HG02970 (cell line): ENCODE data around the gene HSPA4L.

Experiments
- ATAC-seq: cut with Tn5 transposase; IDR thresholded peaks from one replicate; pipeline ENCODE4 v1.9.1; 2021; ENCODE audit warnings: mild to moderate bottlenecking, moderate library complexity, moderate number of reproducible peaks; ENCODE audit not compliant: unreplicated experiment, low FRiP score

Gene HSPA4L

DNA sequence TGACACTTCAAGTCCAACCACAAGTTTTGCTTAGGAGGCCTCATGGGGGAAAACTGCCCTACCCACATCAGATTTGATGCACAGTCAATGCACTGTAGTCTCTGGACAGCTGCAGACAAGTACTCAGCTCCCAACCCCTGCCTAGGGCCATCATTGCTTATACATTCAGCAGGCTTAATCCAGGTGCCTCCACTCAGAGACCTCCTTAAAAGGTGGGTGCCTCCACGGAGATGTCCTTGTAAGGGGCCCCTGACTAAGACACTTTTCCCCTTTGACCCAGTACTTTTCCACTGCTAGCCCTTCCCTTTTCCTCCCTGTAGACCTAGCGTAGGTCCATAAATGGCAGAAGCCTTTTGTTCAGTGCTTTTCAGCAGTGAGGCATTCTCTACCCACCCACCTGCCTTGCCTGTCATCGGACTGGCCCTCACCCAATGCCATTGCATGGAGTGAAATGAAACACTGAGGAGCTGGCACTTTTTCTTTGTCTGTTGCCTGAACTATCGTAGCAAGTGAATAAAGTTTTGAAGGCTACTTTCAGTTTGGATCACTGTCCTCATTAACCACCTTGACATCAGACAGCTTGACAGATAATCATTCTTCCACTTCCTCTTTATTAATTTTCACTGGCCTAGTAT, 74.8 kb downstream of the HSPA4L start:
- peak; percentile 58 for ATAC-seq

DNA sequence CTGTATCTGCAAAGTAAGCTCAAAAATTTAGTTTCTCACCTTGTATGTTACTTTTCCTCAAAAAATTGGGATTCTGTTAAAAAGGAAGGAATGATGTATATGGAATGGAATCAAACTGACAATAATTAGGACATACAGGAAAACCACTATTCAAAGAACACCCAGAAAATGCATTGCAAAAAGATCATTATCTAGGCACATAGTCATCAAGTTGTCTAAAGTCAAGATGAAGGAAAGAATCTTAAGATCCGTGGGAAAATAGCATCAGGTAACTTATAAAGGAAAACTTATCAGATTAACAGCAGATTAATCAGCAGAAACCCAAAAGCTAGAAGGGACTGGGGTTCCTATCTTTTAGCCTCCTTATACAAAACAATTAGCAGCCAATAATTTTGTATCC, 75.5 kb downstream of the HSPA4L start:
- ATAC-seq = no peak

DNA sequence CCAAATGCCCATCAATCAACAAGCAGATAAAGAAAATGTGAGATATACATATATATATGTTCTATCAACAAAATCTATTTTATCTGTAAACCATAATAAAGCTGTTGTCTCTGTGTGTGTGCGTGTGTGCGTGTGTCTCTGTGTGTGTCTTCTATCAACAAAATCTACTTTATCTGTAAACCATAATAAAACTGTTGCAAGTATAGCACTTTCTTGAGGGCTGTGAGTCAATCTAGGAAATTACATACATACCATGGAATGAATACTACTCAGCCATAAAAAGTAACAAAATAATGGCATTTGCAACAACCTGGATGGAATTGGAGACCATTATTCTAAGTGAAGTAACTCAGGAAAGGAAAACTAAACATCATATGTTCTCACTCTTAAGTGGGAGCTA, 86.1 kb downstream of the HSPA4L start:
- no peak for ATAC-seq

DNA sequence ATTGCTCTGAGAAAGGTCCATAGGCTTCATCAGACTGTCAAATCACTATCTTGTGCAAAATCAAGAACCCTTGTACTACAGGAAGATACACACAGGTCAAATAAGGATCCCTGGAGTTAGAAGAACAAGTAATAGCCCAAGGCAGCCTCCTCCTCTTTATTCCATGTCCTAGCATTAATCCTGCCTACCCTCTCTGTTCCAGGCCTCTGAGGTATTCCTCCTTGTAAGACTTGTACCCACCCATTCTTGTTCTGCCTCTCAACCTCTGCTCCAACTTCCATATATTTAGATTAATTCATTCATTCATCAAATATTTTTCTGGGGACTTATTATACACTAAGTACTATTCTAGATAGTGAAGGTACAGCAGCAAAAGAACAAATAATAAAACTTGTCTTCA, 88.2 kb downstream of the HSPA4L start:
- ATAC-seq = no peak

DNA sequence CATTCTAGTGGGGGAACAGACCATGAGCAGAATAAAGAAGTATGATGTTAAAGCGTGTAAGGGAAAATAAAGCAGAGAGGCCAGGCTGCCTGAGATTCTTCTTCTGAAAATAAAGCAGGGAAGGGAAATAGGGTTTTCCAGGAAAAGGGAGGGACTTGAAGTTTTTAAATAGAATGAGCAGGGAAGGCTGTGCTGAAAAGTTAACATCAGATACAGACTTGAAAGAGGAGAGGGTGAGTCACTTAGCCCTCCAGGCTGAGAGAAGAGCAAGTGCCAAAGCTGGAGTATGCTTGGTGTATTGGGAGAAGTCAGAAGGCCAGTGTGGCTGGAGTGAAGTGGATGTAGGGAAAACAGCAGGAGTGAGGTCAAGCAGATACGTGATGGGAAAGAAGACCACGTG, 88.6 kb downstream of the HSPA4L start:
- ATAC-seq = no peak

DNA sequence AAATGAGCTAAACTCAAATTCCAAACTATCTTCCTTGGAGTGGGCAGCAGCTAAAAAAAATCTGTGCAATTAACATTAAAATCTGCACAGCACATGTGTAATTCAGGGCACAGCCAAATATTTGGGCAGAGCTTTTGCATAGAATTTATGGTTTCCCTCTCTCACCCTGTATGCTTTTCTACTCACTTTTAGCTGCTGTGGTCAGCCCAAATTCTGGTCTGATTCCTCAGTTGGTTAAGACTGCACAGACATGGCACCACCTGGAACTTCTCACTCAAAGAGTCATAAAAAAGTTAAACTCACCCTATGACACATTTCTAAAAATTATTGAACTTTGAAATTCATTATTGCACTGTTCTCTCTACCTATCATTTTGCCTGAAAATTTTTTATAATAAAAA, 93.7 kb downstream of the HSPA4L start:
- ATAC-seq = no peak

DNA sequence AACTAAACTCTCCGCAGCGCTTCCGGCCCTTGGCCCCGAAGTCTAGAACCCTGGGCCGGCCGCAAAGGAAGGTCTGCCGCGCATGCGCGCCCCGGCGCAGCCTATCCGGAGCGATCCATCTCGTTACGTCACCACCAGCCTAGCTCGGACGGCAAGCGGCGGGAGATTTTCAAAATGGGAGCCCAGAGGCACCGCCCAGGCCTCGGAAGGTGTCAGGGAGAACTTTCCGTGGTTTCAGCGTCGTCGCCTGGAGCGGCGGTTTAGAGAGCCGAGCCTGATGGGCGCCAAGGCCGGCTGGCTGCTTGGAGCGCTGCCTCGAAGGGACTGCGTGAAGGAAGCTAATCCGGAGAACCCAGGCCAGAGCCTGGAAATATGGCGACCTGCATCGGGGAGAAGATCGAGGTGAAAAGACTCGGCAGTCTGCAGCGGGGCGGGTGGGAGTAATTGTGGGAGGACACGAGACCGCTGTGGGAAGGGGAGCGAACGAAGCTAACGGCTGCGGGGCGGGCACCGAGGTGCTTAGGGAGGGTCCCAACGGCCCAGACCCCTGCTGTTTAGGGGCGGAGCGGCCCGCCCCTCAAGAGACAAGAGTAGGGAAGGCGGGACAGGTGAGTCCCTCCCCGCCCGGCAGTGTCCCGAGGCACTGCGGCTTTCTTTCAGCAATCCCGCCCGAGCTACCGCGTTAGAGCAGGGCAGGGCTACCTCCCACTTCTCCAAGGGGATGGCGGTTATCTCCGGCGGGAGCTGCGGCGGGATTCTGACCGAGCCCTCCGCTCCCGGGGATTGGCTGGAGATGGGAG, 98.8 kb downstream of the HSPA4L start, which contains the start of gene PLK4:
TSS of gene PLK4 (plus strand) at position 131 of the 800 bp plus-strand sequence. CDS start at position 373, 242 bp downstream.
- ATAC-seq = peak; percentile 98

DNA sequence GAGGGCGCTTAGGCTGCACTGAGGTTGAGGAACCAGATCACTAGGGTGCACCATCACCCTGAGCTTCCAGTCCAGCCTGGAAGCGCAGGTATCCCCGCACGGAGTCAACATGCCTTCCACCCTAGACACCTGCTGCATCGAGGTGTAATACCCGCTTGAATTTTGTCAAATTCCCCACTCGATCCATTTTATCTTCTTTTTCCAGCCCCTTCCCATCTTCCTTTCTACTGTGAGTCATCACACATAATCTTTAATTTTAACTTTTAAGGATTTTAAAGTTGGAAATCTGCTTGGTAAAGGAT, 99.4 kb downstream of the HSPA4L start:
- no peak for ATAC-seq

DNA sequence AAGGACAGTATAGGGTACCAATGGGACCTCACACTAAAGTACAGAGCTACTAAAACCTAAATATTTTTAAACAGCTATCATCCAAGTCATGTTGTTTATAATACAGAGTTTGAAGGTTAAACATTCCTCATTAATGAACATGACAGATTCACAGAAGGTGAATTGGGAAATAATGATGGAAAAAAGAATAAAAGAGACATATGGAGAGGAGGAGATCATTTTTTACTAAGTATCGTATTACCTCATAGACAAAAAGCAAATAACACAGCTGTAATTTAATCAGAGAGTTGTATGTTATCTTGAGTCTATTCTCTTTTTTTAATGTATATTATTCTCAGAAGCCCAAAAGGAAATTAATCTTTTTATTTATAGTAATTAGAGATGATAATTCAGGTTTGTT, 106.4 kb downstream of the HSPA4L start:
- no peak for ATAC-seq

DNA sequence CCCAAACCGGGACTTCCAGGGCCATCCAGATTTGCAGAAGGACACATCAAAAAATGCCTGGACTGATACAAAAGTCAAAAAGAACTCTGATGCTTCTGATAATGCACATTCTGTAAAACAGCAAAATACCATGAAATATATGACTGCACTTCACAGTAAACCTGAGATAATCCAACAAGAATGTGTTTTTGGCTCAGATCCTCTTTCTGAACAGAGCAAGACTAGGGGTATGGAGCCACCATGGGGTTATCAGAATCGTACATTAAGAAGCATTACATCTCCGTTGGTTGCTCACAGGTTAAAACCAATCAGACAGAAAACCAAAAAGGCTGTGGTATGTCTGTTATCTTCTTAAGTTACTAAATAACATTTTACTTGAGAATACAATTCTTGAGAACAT, 107.8 kb downstream of the HSPA4L start:
- no peak for ATAC-seq
